ENCODE measurements around the gene GPR148.

Gene GPR148

GRCh38 chr2:130760754-130761751 is 32.2 kb downstream of the GPR148 start:
- no peak for DNase-seq (ENCODE audit: low spot score)
- no peak overlapping the region for H4K91ac ChIP-seq (ENCODE audit: low read depth, low read length, poor library complexity)
- H3K79me1 ChIP-seq (ENCODE audit: low read depth, low read length) = no peaks in the 10 kb centered on the region
- no peak overlapping the region for H2BK5ac ChIP-seq (ENCODE audit: low read length)
- peak overlapping the region; percentile 18 for H3K9ac ChIP-seq (ENCODE audit: low read depth, low read length, poor library complexity)
- no peak overlapping the region for H3K4ac ChIP-seq (ENCODE audit: low read length)
- H2AFZ ChIP-seq (ENCODE audit: low read length) = no peak overlapping the region
- peak overlapping the region; percentile 25 for H3K18ac ChIP-seq (ENCODE audit: low read length)
- H2BK120ac ChIP-seq (ENCODE audit: low read depth, low read length) = no peak overlapping the region
- H2AK5ac ChIP-seq (ENCODE audit: low read depth, low read length) = no peak overlapping the region
- no peak overlapping the region for H3K4me2 ChIP-seq (ENCODE audit: insufficient read depth, low read length, poor library complexity, severe bottlenecking)
- no peak overlapping the region for H3K4me3 ChIP-seq (ENCODE audit: low read length in 2 of 2)
- H3K23ac ChIP-seq (ENCODE audit: low read depth, low read length, poor library complexity) = peak overlapping the region; percentile 89
- no peaks in the 10 kb centered on the region for H3K9me3 ChIP-seq (replicated peaks in 1 of 2; ENCODE audit: control insufficient read depth in 2 of 2, insufficient read depth in 1 of 2, low read depth in 1 of 2, low read length in 2 of 2)
- no peaks in the 10 kb centered on the region for H3K36me3 ChIP-seq (replicated peaks in 1 of 2; ENCODE audit: control insufficient read depth in 2 of 2, insufficient read depth in 2 of 2, low read length in 2 of 2)
- no peak overlapping the region for H2BK15ac ChIP-seq (ENCODE audit: low read length)
- WGBS, 2 donors (ENCODE audit: extremely low coverage in 2 of 2, insufficient read length in 2 of 2, insufficient replicate concordance in 1 of 2) = no CpG with 5 or more reads among the region's 14 CpGs
- H3K4me1 ChIP-seq (ENCODE audit: control insufficient read depth in 2 of 2, insufficient read depth in 1 of 2, low read depth in 1 of 2, low read length in 2 of 2) = peaks cover 0 to 5% of the 10 kb centered on the region in 2 donors
- H2BK12ac ChIP-seq (ENCODE audit: low read length) = peak overlapping the region; percentile 31
- H3K27ac ChIP-seq (replicated peaks; ENCODE audit: low read length) = no peak overlapping the region
- H4K8ac ChIP-seq (ENCODE audit: low read depth, low read length) = peak overlapping the region; percentile 57
- H3K27me3 ChIP-seq (ENCODE audit: control insufficient read depth in 3 of 3, insufficient read depth in 3 of 3, low read depth in 1 of 3, low read length in 3 of 3) = peaks cover 3 to 23% (median 17%) of the 10 kb centered on the region in 3 experiments
- H3K14ac ChIP-seq (ENCODE audit: low read length) = peak overlapping the region; percentile 85

GRCh38 chr2:130762031-130762909 is 33.4 kb downstream of the GPR148 start:
- H4K8ac ChIP-seq (ENCODE audit: low read depth, low read length) = no peak overlapping the region
- H2AK5ac ChIP-seq (ENCODE audit: low read depth, low read length) = no peak overlapping the region
- H3K27ac ChIP-seq (replicated peaks; ENCODE audit: low read length) = no peak overlapping the region
- peak overlapping the region; percentile 17 for H3K14ac ChIP-seq (ENCODE audit: low read length)
- H4K91ac ChIP-seq (ENCODE audit: low read depth, low read length, poor library complexity) = no peak overlapping the region
- H2BK12ac ChIP-seq (ENCODE audit: low read length) = no peak overlapping the region
- H3K18ac ChIP-seq (ENCODE audit: low read length) = no peak overlapping the region
- WGBS, 2 donors (ENCODE audit: extremely low coverage in 2 of 2, insufficient read length in 2 of 2, insufficient replicate concordance in 1 of 2) = no CpG with 5 or more reads among the region's 37 CpGs
- no peak overlapping the region for H2BK120ac ChIP-seq (ENCODE audit: low read depth, low read length)
- H2BK5ac ChIP-seq (ENCODE audit: low read length) = no peak overlapping the region
- no peak overlapping the region for H3K23ac ChIP-seq (ENCODE audit: low read depth, low read length, poor library complexity)
- no peaks in the 10 kb centered on the region for H3K36me3 ChIP-seq (replicated peaks in 1 of 2; ENCODE audit: control insufficient read depth in 2 of 2, insufficient read depth in 2 of 2, low read length in 2 of 2)
- no peak overlapping the region for H2BK15ac ChIP-seq (ENCODE audit: low read length)
- H3K79me1 ChIP-seq (ENCODE audit: low read depth, low read length) = no peaks in the 10 kb centered on the region
- H3K9me3 ChIP-seq (replicated peaks in 1 of 2; ENCODE audit: control insufficient read depth in 2 of 2, insufficient read depth in 1 of 2, low read depth in 1 of 2, low read length in 2 of 2) = no peaks in the 10 kb centered on the region
- H2AFZ ChIP-seq (ENCODE audit: low read length) = no peak overlapping the region
- no peak overlapping the region for H3K4me2 ChIP-seq (ENCODE audit: insufficient read depth, low read length, poor library complexity, severe bottlenecking)
- DNase-seq (ENCODE audit: low spot score) = no peak
- peaks cover 0 to 4% of the 10 kb centered on the region in 2 donors for H3K4me1 ChIP-seq (ENCODE audit: control insufficient read depth in 2 of 2, insufficient read depth in 1 of 2, low read depth in 1 of 2, low read length in 2 of 2)
- H3K9ac ChIP-seq (ENCODE audit: low read depth, low read length, poor library complexity) = no peak overlapping the region
- H3K27me3 ChIP-seq (ENCODE audit: control insufficient read depth in 3 of 3, insufficient read depth in 3 of 3, low read depth in 1 of 3, low read length in 3 of 3) = peaks cover 3 to 12% (median 7%) of the 10 kb centered on the region in 3 experiments
- H3K4me3 ChIP-seq (ENCODE audit: low read length in 2 of 2) = no peak overlapping the region
- no peak overlapping the region for H3K4ac ChIP-seq (ENCODE audit: low read length)

- H2BK5ac ChIP-seq (ENCODE audit: low read length) = no peak overlapping the region
- no peak overlapping the region for H2AFZ ChIP-seq (ENCODE audit: low read length)
- H3K4me2 ChIP-seq (ENCODE audit: insufficient read depth, low read length, poor library complexity, severe bottlenecking) = no peak overlapping the region
- no peak overlapping the region for H2AK5ac ChIP-seq (ENCODE audit: low read depth, low read length)
- no peak overlapping the region for H3K9ac ChIP-seq (ENCODE audit: low read depth, low read length, poor library complexity)
- H3K14ac ChIP-seq (ENCODE audit: low read length) = no peak overlapping the region
- H3K79me1 ChIP-seq (ENCODE audit: low read depth, low read length) = no peaks in the 10 kb centered on the region
- no peak overlapping the region for H2BK12ac ChIP-seq (ENCODE audit: low read length)
- no peak overlapping the region for H3K4me3 ChIP-seq (ENCODE audit: low read length in 2 of 2)
- no CpG with 5 or more reads among the region's 22 CpGs for WGBS, 2 donors (ENCODE audit: extremely low coverage in 2 of 2, insufficient read length in 2 of 2, insufficient replicate concordance in 1 of 2)
- peaks cover 0 to 7% (median 4%) of the 10 kb centered on the region in 3 experiments for H3K27me3 ChIP-seq (ENCODE audit: control insufficient read depth in 3 of 3, insufficient read depth in 3 of 3, low read depth in 1 of 3, low read length in 3 of 3)
- no peaks in the 10 kb centered on the region for H3K36me3 ChIP-seq (replicated peaks in 1 of 2; ENCODE audit: control insufficient read depth in 2 of 2, insufficient read depth in 2 of 2, low read length in 2 of 2)
- H3K23ac ChIP-seq (ENCODE audit: low read depth, low read length, poor library complexity) = no peak overlapping the region
- no peak overlapping the region for H2BK15ac ChIP-seq (ENCODE audit: low read length)
- no peak overlapping the region for H2BK120ac ChIP-seq (ENCODE audit: low read depth, low read length)
- H3K18ac ChIP-seq (ENCODE audit: low read length) = peak overlapping the region; percentile 35
- DNase-seq (ENCODE audit: low spot score) = no peak
- H3K27ac ChIP-seq (replicated peaks; ENCODE audit: low read length) = no peak overlapping the region
- no peaks in the 10 kb centered on the region for H3K9me3 ChIP-seq (replicated peaks in 1 of 2; ENCODE audit: control insufficient read depth in 2 of 2, insufficient read depth in 1 of 2, low read depth in 1 of 2, low read length in 2 of 2)
- no peak overlapping the region for H4K91ac ChIP-seq (ENCODE audit: low read depth, low read length, poor library complexity)
- H3K4ac ChIP-seq (ENCODE audit: low read length) = no peak overlapping the region
- peaks cover 0 to 4% of the 10 kb centered on the region in 2 donors for H3K4me1 ChIP-seq (ENCODE audit: control insufficient read depth in 2 of 2, insufficient read depth in 1 of 2, low read depth in 1 of 2, low read length in 2 of 2)
- H4K8ac ChIP-seq (ENCODE audit: low read depth, low read length) = no peak overlapping the region
These were observed 34.1 kb downstream of the GPR148 start for GRCh38 chr2:130762910-130763385.

Measured in neuronal stem cell (in vitro differentiated cells).